Left lung (tissue), 10 donors: ENCODE data around the gene IL18R1. TPM values are rescaled to one million over a fixed set of nuclear protein-coding genes. Genes with fewer than 3 reads are reported as not detected.
"Not testable (repeated sequence)": the region's sequence is repeated elsewhere in the genome, so short reads cannot be mapped to it uniquely, and the experiment has no call there.

Experiments
- ATAC-seq: fragments of 200-7000 bp; cut with Tn5 transposase; one replicate; pipeline ENCODE4 v1.9.1; 2020; ENCODE audit warnings: moderate library complexity
- DNase-seq, 4 donors: peaks; one replicate each; pipeline ENCODE4 v3.0.0-alpha.2; 2013 to 2020
- H3K27ac ChIP-seq, 2 donors: fragments of 200-600 bp; sonication (generic) in 1 of 2; one replicate each; pipeline versions ENCODE4 v1.5.0 to v1.8.0; 2020 to 2021
- H3K27me3 ChIP-seq, 2 donors: fragments of 200-600 bp; sonication (generic) in 1 of 2; one replicate each; pipeline versions ENCODE4 v1.5.0 to v1.8.0; 2020 to 2021
- H3K36me3 ChIP-seq, 2 donors: fragments of 200-600 bp; sonication (generic) in 1 of 2; one replicate each; pipeline versions ENCODE4 v1.5.0 to v1.8.0; 2020 to 2021
- H3K4me1 ChIP-seq, 2 donors: fragments of 200-600 bp; one replicate each; pipeline ENCODE4 v1.8.0; 2021
- H3K4me3 ChIP-seq, 2 donors: fragments of 200-600 bp; sonication (generic) in 1 of 2; one replicate each; pipeline versions ENCODE4 v1.5.0 to v1.8.0; 2020 to 2021; ENCODE audit warnings: mild to moderate bottlenecking in 1 of 2
- H3K9me3 ChIP-seq, 2 donors: fragments of 200-600 bp; sonication (generic) in 1 of 2; one replicate each; pipeline versions ENCODE4 v1.5.0 to v1.8.0; 2020 to 2021
- CTCF ChIP-seq, 2 donors: fragments of 200-600 bp; sonication (generic) in 1 of 2; IDR thresholded peaks; one replicate each; pipeline versions ENCODE4 v1.5.0 to v1.8.0; 2021; ENCODE audit warnings: antibody characterized with exemption in 2 of 2
- intact Hi-C, 2 donors: fragments of 100-400 bp; cut with DNase I; formaldehyde crosslinking; loops; one replicate each; pipeline versions ENCODE4 v1.11.2 to v1.14.2; 2022
- polyA plus RNA-seq, 6 donors: library from polyadenylated mRNA; unstranded; fragments of 120-200 nt; gene quantifications; one replicate each; pipeline ENCODE4 v1.2.1, GENCODE V29; 2013; ENCODE audit not compliant: insufficient read length in 6 of 6
- total RNA-seq, 2 donors: library from RNA; stranded (reverse); fragmentation: NEBNext Ultra II Directional; extraction: Animal tissue kit (Norgen Biotek cat#: 25700); gene quantifications; one replicate each; pipeline ENCODE4 v1.2.1, GENCODE V29; 2021
- donor health status: DM: no; HTN: yes; CAD: no.
- donor health status: DM: no; HTN: no; CAD: no.

Gene IL18R1
- total and polyA plus RNA-seq, 8 donors: 2.2 to 35.6 (median 4.0) TPM

GRCh38 chr2:102318437-102318836 is 37.2 kb upstream of the IL18R1 start:
- Histone ChIP-seq H3K36me3 (no peaks in the 10 kb centered on the region), H3K27ac (no peak overlapping the region), H3K4me3 (no peak overlapping the region), H3K27me3 (no peaks in the 10 kb centered on the region), H3K4me1 (no peaks in the 10 kb centered on the region), H3K9me3 (no peaks in the 10 kb centered on the region)
- no peak for TF ChIP-seq CTCF (IDR thresholded peaks at IDR 0.05)
- no peak for DNase-seq
- ATAC-seq: no peak
- intact Hi-C loops: no loop called here

DNA sequence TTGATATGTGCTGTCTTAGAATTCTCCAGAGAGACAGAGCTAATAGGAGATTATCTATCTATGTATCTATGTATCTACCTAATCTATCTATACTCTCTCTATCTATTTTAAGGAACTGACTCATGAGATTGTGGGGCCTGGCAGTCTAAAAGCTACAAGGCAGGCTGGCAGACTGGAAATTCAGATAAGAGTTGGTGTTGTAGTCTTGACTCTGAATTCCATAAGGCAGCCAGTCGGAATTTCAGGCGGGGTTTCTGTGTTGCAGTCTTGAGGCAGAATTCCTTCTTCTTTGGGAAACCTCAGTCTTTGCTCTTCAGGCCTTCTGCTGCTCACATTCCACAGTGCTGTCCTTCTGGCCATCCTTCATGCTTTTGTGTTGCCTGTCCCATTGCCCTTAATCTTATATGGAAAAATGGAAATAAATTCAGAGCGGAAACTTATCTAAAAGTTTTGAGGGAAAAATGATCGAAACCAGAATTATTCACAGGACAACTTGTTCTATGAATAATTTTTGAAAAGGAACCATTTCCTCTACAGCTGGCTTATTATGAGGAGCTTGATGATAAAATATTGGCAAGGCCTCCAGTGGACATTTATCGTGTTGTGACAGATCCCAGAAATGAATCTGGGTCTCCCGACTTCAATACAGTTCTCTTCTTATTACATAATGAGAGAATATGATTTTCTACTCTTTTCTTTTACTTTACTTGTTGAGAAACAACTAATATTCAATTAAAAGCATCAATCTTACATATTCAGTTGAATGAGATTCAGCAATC is 33.5 kb upstream of the IL18R1 start:
- Histone ChIP-seq H3K4me3 (no peak overlapping the region), H3K27me3 (no peaks in the 10 kb centered on the region), H3K4me1 (no peaks in the 10 kb centered on the region), H3K36me3 (no peaks in the 10 kb centered on the region), H3K9me3 (no peaks in the 10 kb centered on the region), H3K27ac (no peak overlapping the region)
- TF ChIP-seq CTCF (IDR thresholded peaks at IDR 0.05): no peak
- intact Hi-C loops: no loop called here
- no peak for DNase-seq
- ATAC-seq: no peak

DNA sequence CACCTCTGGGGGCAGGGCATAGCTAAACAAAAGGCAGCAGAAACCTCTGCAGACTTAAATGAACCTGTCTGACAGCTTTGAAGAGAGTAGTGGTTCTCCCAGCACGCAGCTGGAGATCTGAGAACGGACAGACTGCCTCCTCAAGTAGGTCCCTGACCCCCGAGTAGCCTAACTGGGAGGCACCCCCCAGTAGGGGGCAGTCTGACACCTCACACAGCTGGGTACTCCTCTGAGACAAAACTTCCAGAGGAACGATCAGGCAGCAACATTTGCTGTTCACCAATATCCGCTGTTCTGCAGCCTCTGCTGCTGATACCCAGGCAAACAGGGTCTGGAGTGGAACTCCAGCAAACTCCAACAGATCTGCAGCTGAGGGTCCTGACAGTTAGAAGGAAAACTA is 30.7 kb upstream of the IL18R1 start:
- H3K27ac ChIP-seq, DNase-seq, H3K4me1 ChIP-seq, ATAC-seq, intact Hi-C loops, H3K4me3 ChIP-seq, H3K9me3 ChIP-seq, H3K36me3 ChIP-seq, H3K27me3 ChIP-seq: not testable (repeated sequence)

GRCh38 chr2:102331311-102331980 is 24.1 kb upstream of the IL18R1 start:
- H3K36me3 ChIP-seq: no peaks in the 10 kb centered on the region
- H3K4me1 ChIP-seq: peaks cover under 1 to 5% of the 10 kb centered on the region in 2 donors
- TF ChIP-seq CTCF (IDR thresholded peaks at IDR 0.05): no peak
- ATAC-seq (no peak), DNase-seq (no peak)
- intact Hi-C loops: no loop called here
- H3K4me3 ChIP-seq: no peak overlapping the region
- no peak overlapping the region for H3K27ac ChIP-seq
- H3K9me3 ChIP-seq: peaks cover 0 to 2% of the 10 kb centered on the region in 2 donors
- no peaks in the 10 kb centered on the region for H3K27me3 ChIP-seq

DNA sequence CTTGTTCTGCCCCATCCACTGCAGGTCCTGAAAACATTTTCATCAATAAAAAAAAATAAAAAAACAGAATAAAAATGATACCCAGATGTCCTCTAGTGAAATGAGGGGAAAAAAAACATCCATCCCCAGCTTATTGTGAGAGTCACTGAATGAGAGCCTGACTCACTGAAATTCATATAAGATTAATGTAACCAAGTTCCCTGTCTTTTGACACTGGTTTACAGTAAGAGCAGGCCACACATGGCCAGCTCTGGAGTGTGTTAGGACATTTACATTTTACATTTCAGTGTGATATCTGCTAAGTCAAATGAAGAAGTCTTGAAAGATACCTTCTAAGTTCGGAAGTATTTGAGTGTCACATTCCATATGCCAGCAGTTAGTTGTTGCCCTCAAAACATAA is 21.1 kb upstream of the IL18R1 start:
- H3K36me3 ChIP-seq: no peaks in the 10 kb centered on the region
- no peak overlapping the region for H3K4me3 ChIP-seq
- no peaks in the 10 kb centered on the region for H3K27me3 ChIP-seq
- ATAC-seq (no peak), DNase-seq (no peak)
- peaks cover 10 to 11% of the 10 kb centered on the region in 2 donors for H3K4me1 ChIP-seq
- H3K9me3 ChIP-seq: no peaks in the 10 kb centered on the region
- intact Hi-C loops: no loop called here
- no peak for TF ChIP-seq CTCF (IDR thresholded peaks at IDR 0.05)
- H3K27ac ChIP-seq: no peak overlapping the region
